KOPT-K1 (cell line): ENCODE measurements around the gene PHF2.
A peak's percentile ranks its signal among the peaks of the same experiment; 100 is the strongest.

Experiments used
- H3K27ac ChIP-seq: fragments of 200-600 bp; sonication (generic); 2 replicates; pipeline ENCODE4 v1.5.1; 2016; ENCODE audit warnings: antibody characterized with exemption, mild to moderate bottlenecking, low read depth, low read length; ENCODE audit not compliant: poor library complexity, severe bottlenecking
- H3K36me3 ChIP-seq: fragments of 200-600 bp; sonication (generic); 2 replicates; pipeline ENCODE4 v1.5.1; 2017; ENCODE audit warnings: antibody characterized with exemption, mild to moderate bottlenecking, low read length, moderate library complexity; ENCODE audit not compliant: insufficient read depth
- H3K9me3 ChIP-seq: fragments of 200-600 bp; sonication (generic); 2 replicates; pipeline ENCODE4 v1.5.1; 2017; ENCODE audit warnings: antibody characterized with exemption, low read length, mild to moderate bottlenecking; ENCODE audit not compliant: insufficient read depth, poor library complexity, severe bottlenecking

Gene PHF2

DNA sequence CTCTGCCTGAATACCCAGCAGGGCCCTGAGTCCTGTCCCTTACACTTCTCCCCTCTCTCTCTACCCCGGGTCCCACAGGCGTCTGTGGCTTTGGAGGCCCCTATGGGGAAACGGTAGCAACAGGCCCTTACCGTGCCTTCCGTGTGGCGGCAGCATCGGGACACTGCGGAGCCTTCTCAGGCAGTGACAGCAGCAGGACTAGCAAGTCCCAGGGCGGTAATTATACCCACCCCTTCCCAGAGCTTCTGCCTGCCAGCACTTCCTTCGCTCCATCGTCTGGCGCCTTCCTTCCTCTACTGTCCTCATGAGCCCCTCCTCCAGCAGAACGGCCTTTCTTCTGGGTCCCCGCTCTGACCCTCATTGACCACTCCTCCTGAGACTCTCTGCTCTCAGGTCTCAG lies 17.9 kb upstream of the PHF2 start:
- H3K9me3 ChIP-seq: no peaks in the 10 kb centered on the region
- H3K27ac ChIP-seq: no peak overlapping the region
- peaks cover 96% of the 10 kb centered on the region for H3K36me3 ChIP-seq

- H3K9me3 ChIP-seq: no peaks in the 10 kb centered on the region
- peaks cover 89% of the 10 kb centered on the region for H3K36me3 ChIP-seq
- no peak overlapping the region for H3K27ac ChIP-seq
Measured at GRCh38 chr9:93560991-93561390, 15.4 kb upstream of the PHF2 start.

GRCh38 chr9:93562157-93562556 lies 14.2 kb upstream of the PHF2 start:
- Histone ChIP-seq H3K27ac (no peak overlapping the region), H3K36me3 (peaks cover 78% of the 10 kb centered on the region)

DNA sequence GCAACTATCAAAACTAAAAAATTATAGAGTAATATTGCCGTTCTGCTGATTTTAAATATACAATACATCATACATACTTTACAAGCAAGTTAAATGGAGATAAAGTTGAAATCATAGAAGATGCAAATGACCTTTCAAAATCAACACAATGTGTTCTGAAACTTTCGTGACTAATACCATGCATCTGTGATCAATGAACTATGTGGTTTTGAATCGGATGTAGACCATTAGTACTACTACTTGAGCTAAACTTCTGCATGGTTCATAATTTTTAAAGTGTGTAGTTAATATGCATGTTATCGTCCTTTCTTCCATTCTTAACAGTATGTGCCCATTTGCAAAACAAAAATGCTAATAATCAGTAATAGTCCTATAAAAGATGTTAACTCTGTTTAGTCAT lies 11.3 kb upstream of the PHF2 start:
- Histone ChIP-seq H3K36me3 (peaks cover 49% of the 10 kb centered on the region), H3K27ac (no peak overlapping the region), H3K9me3 (no peaks in the 10 kb centered on the region)

More at GRCh38 chr9:93562157-93562556, 14.2 kb upstream of the PHF2 start:
- H3K9me3 ChIP-seq: no peaks in the 10 kb centered on the region

- H3K9me3 ChIP-seq: peaks cover 10% of the 10 kb centered on the region
- H3K36me3 ChIP-seq: peaks cover 34% of the 10 kb centered on the region
- H3K27ac ChIP-seq: peak overlapping the region; percentile 87
Measured at GRCh38 chr9:93566408-93567270, 9.7 kb upstream of the PHF2 start.

DNA sequence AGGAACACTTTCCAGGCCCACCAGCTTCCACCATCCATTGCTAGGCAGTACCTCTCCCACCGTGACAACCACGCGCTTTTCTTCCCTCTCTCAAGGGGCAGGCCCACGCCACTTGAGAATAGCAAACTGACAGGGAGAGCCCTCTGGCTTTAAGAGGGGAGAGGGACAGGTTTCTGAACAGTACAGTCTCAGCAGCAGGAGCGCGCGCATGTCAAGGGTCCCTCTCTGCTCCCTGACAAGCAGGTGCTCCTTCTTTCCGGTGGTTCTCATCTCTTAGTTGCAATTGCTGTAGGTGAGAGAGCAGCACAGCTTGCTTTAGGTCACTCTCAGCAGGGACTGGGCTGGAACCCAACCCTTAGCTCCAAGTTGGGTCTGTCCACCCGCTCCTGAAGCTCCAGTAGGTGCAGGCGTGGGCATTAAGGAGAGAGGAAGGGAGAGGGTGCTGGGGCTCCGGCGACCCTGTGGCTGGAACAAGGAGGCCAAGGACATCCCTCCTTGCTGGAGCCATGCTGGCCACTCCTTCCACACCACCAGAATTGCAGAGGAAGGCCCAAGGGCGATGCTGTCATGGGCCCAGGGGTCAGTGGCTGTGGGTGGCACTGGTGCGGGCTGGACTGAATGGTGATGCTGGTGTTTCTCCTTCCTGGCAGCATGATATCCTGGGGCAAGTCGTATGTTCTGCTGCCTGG lies 9.0 kb upstream of the PHF2 start:
- Histone ChIP-seq H3K36me3 (peaks cover 26% of the 10 kb centered on the region), H3K27ac (peak overlapping the region; percentile 87), H3K9me3 (peaks cover 10% of the 10 kb centered on the region)

- no peak overlapping the region for H3K27ac ChIP-seq
- peaks cover 19% of the 10 kb centered on the region for H3K36me3 ChIP-seq
- H3K9me3 ChIP-seq: peaks cover 10% of the 10 kb centered on the region
Measured at GRCh38 chr9:93568169-93568568, 8.2 kb upstream of the PHF2 start.

GRCh38 chr9:93569621-93570174 lies 6.7 kb upstream of the PHF2 start:
- 0 out of 2 replicates have a peak, but pooled peaks cover 5% of the 10 kb centered on the region for H3K36me3 ChIP-seq
- H3K27ac ChIP-seq: no peak overlapping the region
- H3K9me3 ChIP-seq: peaks cover 10% of the 10 kb centered on the region

DNA sequence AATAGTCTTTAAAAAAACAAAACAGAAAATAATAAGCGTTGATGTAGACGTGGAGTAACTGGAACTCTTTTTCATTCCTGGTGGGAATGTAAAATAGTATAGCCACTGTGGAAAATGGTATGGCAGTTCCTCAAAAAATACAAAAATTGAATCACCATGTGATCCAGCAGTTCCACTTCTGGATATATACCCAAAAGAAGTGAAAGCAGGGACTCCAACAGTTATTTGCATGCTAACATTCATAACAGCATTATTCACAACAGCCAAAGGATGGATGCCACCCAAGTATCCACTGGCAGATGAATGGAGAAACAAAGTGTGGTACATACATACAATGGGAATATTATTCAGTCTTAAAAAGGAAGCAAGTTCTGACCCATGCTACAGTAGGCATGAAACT lies 4.2 kb upstream of the PHF2 start:
- peaks cover 10% of the 10 kb centered on the region for H3K9me3 ChIP-seq
- no peaks in the 10 kb centered on the region for H3K36me3 ChIP-seq
- no peak overlapping the region for H3K27ac ChIP-seq

GRCh38 chr9:93572636-93573515 lies 3.5 kb upstream of the PHF2 start:
- Histone ChIP-seq H3K27ac (no peak overlapping the region), H3K9me3 (peaks cover 10% of the 10 kb centered on the region), H3K36me3 (no peaks in the 10 kb centered on the region)

DNA sequence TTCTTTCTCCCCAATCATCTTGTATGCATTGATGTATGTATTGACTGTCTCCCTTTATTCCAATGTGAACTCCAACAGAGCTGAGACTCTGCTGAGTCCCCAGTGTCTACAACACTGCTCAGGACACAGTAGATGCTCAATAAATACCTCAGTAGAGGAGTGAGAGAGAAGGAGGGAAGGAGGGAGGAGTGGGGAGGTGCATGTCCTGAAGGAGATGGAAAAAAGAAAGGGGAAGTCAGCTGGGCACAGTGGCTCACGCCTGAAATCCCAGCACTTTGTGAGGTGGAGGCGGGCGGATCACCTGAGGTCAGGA lies 2.9 kb upstream of the PHF2 start:
- H3K9me3 ChIP-seq: peaks cover 10% of the 10 kb centered on the region
- H3K36me3 ChIP-seq: no peaks in the 10 kb centered on the region
- H3K27ac ChIP-seq: no peak overlapping the region

GRCh38 chr9:93574091-93574899 lies 2.1 kb upstream of the PHF2 start:
- H3K9me3 ChIP-seq: peaks cover 10% of the 10 kb centered on the region
- H3K27ac ChIP-seq: no peak overlapping the region
- H3K36me3 ChIP-seq: no peaks in the 10 kb centered on the region

DNA sequence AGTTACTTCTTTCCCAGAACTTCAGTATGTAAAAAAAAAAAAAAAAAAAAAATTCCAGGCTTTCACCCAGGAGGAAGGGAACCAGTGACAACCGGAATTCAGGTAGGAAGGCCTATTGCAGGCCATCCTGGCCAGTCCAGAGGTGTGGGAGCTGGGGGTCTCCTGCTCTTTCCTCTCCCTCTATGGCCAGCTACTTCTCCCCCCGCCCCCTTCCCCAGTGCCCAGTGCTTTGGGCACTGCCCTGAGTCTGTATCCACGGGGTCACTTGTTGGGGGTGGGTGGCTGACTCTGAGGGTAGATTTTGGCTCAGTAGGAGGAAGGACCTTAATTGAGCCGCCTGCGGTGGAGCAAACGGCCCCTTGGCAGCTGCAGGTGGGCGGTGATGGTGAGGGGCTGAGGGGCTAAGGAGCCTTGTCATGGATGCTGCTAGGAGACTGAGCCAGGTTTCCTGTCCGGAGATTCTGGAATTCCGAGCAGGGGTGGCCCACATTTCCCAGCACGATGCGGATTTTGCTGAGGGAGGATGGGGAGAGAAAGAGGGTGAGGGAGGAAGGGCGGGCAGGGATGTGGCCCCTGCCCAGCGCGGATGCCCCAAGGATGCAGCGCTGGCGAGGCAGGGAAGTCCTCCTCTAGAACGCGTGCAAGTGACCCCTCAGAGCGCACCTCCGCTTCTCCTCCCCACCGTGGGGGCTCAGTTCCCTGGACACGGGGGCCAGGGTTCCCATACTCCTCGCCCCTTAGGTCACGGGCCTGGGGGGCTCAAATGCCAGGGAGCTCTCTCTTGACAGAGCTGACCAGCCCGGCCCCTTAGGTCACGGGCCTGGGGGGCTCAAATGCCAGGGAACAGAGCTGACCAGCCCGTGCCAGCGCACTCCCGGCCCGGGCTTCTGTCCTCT lies 1.2 kb upstream of the PHF2 start:
- H3K9me3 ChIP-seq: peaks cover 10% of the 10 kb centered on the region
- H3K27ac ChIP-seq: peak overlapping the region; percentile 77
- H3K36me3 ChIP-seq: no peaks in the 10 kb centered on the region
